Raji (cell line): Measurements from ENCODE around the gene PXYLP1.

Experiments used
- POLR2A ChIP-seq: IDR thresholded peaks from 2 replicates; pipeline ENCODE4 v1.6.1; 2011; ENCODE audit warnings: low read depth, low read length, control low read depth; ENCODE audit not compliant: insufficient read depth

PXYLP1 gene

GRCh38 chr3:141285570-141285969 is 53.9 kb downstream of the PXYLP1 start:
- TF ChIP-seq POLR2A: no peak

DNA sequence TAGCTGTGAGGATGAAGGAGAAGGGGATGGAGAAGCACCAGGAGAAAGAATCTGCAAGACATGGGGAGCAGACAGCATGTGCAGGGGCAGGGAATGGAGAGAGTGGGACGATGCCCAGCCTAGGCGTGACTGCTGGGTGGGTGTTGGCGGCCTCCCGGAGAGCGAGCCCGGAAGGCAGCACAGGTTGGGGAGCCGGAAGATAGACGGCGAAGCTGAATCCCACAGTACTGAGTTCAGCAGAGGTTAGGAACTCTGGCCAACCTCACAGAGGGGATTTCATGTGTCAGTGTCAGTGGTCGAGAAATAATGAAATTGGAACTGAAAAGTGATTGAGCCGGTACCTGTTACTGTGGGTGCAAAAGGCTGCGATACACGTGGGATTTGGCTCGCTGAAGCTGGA is 55.2 kb downstream of the PXYLP1 start:
- no peak for TF ChIP-seq POLR2A

GRCh38 chr3:141287326-141287725 is 55.7 kb downstream of the PXYLP1 start:
- TF ChIP-seq POLR2A: no peak

DNA sequence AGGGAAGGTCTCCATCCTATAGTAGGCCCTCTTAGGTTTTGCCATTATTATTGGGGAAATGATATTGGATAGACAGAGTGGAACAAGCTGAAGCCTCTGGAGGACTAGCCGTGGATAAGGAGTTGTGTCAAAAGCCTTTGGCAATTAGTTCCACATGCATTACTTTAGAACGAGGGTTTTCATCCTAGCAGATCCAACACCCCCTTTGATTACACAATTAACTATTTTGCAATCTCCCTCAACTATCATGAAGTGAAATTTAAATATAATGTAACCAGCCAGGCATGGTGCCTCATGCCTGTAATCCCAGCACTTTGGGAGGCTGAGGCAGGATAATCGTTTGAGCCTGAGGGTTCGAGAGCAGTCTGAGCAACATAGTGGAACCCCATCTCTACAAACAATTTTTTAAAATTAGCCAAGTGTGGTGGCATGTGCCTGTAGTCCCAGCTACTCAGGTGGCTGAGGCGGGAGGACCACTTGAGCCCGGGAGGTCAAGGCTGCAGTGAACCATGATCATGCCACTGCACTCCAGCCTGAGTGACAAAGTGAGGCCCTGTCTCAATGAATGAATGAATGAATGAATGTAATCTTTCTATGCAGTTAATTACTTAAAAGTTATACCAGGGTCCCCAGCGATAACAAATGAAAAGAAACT is 56.8 kb downstream of the PXYLP1 start:
- no peak for TF ChIP-seq POLR2A

DNA sequence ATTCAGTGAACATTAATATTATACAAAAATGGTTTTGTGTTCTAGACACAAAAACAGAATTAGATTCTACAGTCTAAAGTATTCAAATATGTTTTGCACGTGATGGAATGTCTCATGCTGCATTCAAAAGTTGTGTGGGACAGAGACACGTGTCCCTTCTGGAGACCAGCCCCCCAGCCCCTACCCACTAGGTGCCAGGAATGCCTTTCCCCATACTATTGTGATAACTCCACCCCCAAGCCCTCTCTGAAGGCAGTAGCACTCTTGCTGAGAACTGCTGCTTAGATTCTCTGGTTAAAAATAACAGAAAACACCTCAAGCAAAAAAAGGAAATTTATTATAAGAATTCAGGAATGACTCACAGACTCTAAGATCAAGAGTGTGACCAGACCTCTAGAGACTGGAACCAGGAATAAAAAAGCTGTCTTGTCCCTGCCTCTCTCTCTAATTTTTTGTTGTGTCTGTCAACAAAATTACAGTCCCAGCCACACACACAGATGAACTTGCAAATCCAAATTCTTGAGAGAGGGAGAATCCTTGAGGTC is 57.7 kb downstream of the PXYLP1 start:
- no peak for TF ChIP-seq POLR2A

DNA sequence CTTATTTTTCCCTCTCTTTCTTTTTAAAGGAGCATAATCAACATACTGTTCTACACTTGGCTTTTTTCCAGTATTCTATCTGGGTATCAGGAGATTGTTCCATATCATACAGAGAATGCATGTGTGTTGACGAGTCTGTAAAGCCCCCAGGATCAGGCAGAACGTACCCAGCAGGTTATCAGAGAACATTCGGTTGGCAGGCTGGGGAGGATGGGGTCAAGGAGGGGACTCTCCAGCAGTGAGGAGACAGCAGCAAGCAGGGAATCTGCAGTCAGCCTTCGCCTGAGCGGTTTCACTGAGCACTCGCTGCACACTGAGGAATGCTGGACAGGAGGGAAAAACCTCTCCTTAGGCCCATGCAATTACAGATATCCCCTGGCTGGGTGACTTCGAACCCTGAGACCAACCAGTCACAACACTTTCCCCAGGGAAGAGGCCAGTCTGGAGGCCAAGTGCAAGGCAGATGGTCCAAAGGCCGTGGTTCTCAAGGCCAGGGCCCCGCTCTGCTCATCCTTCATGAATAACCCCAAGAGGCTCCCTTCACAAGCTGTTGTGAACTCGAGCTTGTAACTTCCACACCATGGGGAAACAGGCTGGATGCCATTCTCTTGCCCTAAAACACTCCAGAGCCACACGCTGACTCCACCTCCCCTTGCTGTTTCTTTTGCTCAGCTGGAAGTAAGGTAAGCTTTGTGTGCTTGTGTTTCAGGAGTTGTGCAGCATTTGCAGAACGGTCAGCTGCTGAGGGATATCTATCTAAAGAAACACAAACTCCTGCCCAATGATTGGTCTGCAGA is 60.1 kb downstream of the PXYLP1 start:
- TF ChIP-seq POLR2A: no peak

- no peak for TF ChIP-seq POLR2A
Measured at GRCh38 chr3:141292356-141293058, 60.9 kb downstream of the PXYLP1 start.

DNA sequence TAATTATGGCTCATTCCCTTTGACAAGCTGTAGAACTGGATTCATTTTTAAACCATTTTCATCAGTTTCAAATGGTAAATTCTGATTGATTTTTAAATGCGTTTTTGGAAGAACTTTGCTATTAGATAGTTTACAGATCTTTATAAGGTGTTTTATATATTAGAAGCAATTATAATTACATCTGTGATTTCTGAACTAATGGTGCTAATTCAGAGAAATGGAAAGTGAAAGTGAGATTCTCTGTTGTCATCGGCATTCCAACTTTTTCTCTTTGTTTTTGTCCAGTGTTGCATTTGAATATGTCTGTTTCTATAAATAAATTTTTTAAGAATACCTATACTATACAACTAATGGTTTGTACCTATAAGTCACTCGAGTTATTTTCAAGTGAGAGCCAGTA is 62.7 kb downstream of the PXYLP1 start:
- no peak for TF ChIP-seq POLR2A

DNA sequence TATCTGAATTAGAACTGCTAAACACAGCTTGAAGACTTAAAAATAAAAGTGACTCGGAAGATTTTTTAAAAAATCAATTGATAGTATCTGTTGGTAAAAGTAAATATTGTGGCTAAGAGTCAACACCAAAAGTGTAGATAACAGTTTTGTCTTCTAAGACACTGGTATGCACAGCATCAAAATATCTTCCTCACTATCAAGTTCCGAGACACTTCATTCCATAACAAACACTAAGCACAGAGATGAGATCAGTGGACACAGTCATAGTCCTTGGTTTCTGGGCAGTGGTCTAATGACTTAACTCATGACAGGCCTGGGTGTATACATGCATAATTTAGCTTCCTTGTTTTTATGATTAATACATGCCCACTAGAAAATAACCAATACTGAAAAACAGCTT is 63.2 kb downstream of the PXYLP1 start:
- no peak for TF ChIP-seq POLR2A

DNA sequence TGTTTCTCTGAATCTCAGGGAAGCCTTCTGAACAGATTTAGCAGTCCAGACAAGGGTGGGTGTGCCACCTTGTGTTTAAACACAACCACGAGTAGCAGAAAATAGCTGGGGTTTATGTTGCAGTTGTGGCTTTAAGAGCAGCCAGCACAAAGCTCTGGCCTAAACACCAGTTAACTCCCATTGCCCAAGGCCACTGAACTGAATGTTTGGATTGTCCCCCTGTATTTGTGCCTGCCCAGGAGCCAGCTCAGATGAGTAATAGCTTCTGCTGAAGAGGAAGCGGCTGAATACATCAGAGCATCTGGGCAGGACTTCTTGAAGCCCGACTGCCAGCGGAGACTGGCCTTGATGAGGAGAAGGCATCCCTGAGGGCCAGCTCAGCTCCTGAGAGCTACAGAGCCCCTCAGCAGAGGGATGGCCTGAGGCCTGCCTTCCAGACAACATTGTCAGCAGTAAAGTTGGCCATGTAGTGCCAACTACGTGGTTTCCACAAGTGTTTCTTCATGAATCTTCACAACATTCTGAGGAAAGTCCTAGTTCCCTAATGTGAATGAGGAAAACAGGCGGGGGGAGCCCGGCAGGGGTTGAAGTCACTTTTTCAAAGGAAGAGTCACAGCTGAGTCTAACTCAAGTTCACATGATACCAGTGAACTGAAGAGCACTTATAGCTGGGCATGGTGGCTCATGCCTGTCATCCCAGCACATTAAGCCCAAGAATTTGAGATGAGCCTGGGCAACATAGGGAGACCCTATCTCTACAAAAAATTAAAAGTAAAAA is 70.9 kb downstream of the PXYLP1 start:
- TF ChIP-seq POLR2A: no peak

GRCh38 chr3:141303481-141304223 is 72.0 kb downstream of the PXYLP1 start:
- no peak for TF ChIP-seq POLR2A

GRCh38 chr3:141305436-141305835 is 73.8 kb downstream of the PXYLP1 start:
- no peak for TF ChIP-seq POLR2A

DNA sequence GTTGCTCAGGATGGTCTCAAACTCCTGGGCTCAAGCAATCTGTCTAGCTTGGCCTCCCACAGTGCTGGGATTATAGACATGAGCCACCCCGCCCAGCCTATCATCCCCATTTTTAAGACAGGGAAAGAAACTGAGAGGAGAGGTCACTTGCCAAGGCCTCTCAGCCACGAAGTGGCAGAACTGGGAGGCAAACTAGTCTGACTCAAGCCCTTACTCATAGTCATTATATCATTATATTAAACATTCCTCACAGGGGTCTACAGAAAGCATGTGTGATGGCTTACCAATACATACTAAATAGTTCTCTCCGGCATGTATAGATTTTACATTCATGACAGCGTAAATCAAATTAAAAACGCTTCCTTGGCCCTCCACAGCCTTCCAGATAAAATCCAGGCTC is 74.7 kb downstream of the PXYLP1 start:
- no peak for TF ChIP-seq POLR2A

DNA sequence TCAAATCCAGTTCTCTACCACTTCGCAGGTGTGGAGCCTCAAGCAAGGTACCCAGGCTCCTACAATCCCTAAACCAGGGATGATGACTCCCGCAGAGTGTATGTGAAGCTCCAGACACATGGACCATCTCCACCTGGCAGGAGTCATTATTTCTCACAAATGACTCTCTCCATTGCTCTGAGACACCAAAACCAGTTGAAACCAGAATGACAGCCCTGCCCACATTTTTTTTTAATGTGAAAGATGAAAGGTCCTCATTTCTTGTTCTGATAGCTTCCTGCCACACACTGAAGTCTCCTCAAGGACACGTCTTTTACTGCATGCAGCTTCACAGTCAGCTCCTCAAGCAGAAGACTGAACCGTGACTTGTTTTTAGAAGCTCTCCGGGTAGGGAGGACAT is 75.3 kb downstream of the PXYLP1 start:
- no peak for TF ChIP-seq POLR2A

GRCh38 chr3:141307351-141308059 is 75.9 kb downstream of the PXYLP1 start:
- no peak for TF ChIP-seq POLR2A
